NK-92 treated with Interleukin-12 subunit alpha and Interleukin-12 subunit beta, amount 100 ng/mL, for 24 hours (cell line): ENCODE results near the gene TP53INP2.
A peak's percentile ranks its signal among the peaks of the same experiment; 100 is the strongest.
"Not testable (repeated sequence)": the region's sequence is repeated elsewhere in the genome, so short reads cannot be mapped to it uniquely, and the experiment has no call there.

Source experiments
- DNase-seq: peaks from one replicate; lab custom pipeline; 2025; lab: John Stamatoyannopoulos, UW

Gene TP53INP2

GRCh38 chr20:34705397-34706301 lies 1.5 kb downstream of the TP53INP2 start:
- no peak for DNase-seq

- no peak for DNase-seq
Measured at GRCh38 chr20:34706302-34706875, 2.2 kb downstream of the TP53INP2 start.

GRCh38 chr20:34706912-34707784 lies 3.0 kb downstream of the TP53INP2 start:
- no peak for DNase-seq

GRCh38 chr20:34708621-34709043 lies 4.5 kb downstream of the TP53INP2 start:
- no peak for DNase-seq

- DNase-seq = peak; percentile 7
Measured at GRCh38 chr20:34709044-34709830, 5.1 kb downstream of the TP53INP2 start.

- DNase-seq = no peak
Measured at GRCh38 chr20:34709831-34710567, 5.9 kb downstream of the TP53INP2 start.

GRCh38 chr20:34710568-34710839 lies 6.4 kb downstream of the TP53INP2 start:
- no peak for DNase-seq

- no peak for DNase-seq
Measured at GRCh38 chr20:34710861-34711574, 6.9 kb downstream of the TP53INP2 start.

- no peak for DNase-seq
Measured at GRCh38 chr20:34711813-34712430, 7.8 kb downstream of the TP53INP2 start.

- no peak for DNase-seq
Measured at GRCh38 chr20:34712525-34713192, 8.5 kb downstream of the TP53INP2 start.

- no peak for DNase-seq
Measured at GRCh38 chr20:34713194-34713943, 9.2 kb downstream of the TP53INP2 start.

- DNase-seq = not testable (repeated sequence)
Measured at GRCh38 chr20:34713944-34714515, 9.9 kb downstream of the TP53INP2 start.

- no peak for DNase-seq
Measured at GRCh38 chr20:34715384-34715783, 11.2 kb downstream of the TP53INP2 start.

GRCh38 chr20:34716921-34717229 lies 12.7 kb downstream of the TP53INP2 start:
- DNase-seq = no peak

GRCh38 chr20:34717230-34718095 lies 13.3 kb downstream of the TP53INP2 start:
- no peak for DNase-seq

- DNase-seq = not testable (repeated sequence)
Measured at GRCh38 chr20:34719242-34720017, 15.3 kb downstream of the TP53INP2 start.

- no peak for DNase-seq
Measured at GRCh38 chr20:34720266-34720665, 16.1 kb downstream of the TP53INP2 start.
